Measurements from ENCODE around the gene ANKRD13C. TPM values are rescaled to one million over a fixed set of nuclear protein-coding genes. Genes with fewer than 3 reads are reported as not detected.

The ANKRD13C gene
- polyA plus RNA-seq, 1 of the 3 experiments (the other 2 are of a cell fraction) = 5.2 TPM

GRCh38 chr1:70221238-70222121 is 133.0 kb downstream of the ANKRD13C start, which contains the start of gene SRSF11:
Gene SRSF11 (plus strand): TSS chr1:70221380. CDS start chr1:70221637, 257 bp downstream.
- Histone ChIP-seq H3K9me2 (no peaks in the 10 kb centered on the region), H3K79me2 (ENCODE audit: insufficient read depth) (peaks cover 96% of the 10 kb centered on the region), H4K20me1 (ENCODE audit: insufficient read depth) (peaks cover 39% of the 10 kb centered on the region), H3F3A (replicated peaks; ENCODE audit: insufficient read depth) (peaks cover 26% of the 10 kb centered on the region), H3K4me3 (ENCODE audit: low read depth in 2 of 2, low read length in 1 of 2) (peak within 1 kb of the TSS; percentile 78 to 80), H3K36me3 (replicated peaks in 1 of 2; ENCODE audit: control insufficient read depth in 1 of 2, insufficient read depth in 2 of 2, low read length in 1 of 2) (peaks cover 37 to 38% of the 10 kb centered on the region in 2 experiments), H3K9ac (peak within 1 kb of the TSS; percentile 96), H3K27me3 (ENCODE audit: insufficient read depth) (no peaks in the 10 kb centered on the region), H3K9me3 (no peaks in the 10 kb centered on the region), H3K27ac (ENCODE audit: low read depth in 2 of 2, low read length in 1 of 2) (peak within 1 kb of the TSS; percentile 93 to 94), H2AFZ (ENCODE audit: low read depth) (peak within 1 kb of the TSS; percentile 88), H3K4me2 (peak within 1 kb of the TSS; percentile 88), H3K4me1 (ENCODE audit: control insufficient read depth in 1 of 2, insufficient read depth in 2 of 2, low read depth in 1 of 2, low read length in 1 of 2) (peaks cover 0 to 18% of the 10 kb centered on the region in 2 experiments; a peak in 3 of 4 replicates)
- peak; percentile 94 for DNase-seq
- peak in 1 of 2 experiments; percentile 58; a peak in 1 of 4 replicates for TF ChIP-seq EP300 (IDR thresholded peaks at IDR 0.05; ENCODE audit: borderline replicate concordance in 1 of 2, low read depth in 1 of 2, low read length in 1 of 2)
- TF ChIP-seq TAF1 (IDR thresholded peaks at IDR 0.05; ENCODE audit: borderline replicate concordance, low read depth, low read length) = peak; percentile 81
- 0 out of 2 replicates have a peak, but pooled peaks have one; percentile 20 for TF ChIP-seq CTCF (IDR thresholded peaks at IDR 0.05)
- no peak for TF ChIP-seq REST (IDR thresholded peaks at IDR 0.05; ENCODE audit: low read depth, low read length)
- peak; percentile 12; the same call in 1 of the 2 replicates for TF ChIP-seq YY1 (IDR thresholded peaks at IDR 0.05; ENCODE audit: low read depth)
- peak; percentile 86 for TF ChIP-seq MXI1 (IDR thresholded peaks at IDR 0.05; ENCODE audit: low read depth, low read length)
- no peak for TF ChIP-seq ELF1 (IDR thresholded peaks at IDR 0.05)
- peak; percentile 90; the same call in 1 of the 2 replicates for TF ChIP-seq SIN3A (IDR thresholded peaks at IDR 0.05; ENCODE audit: borderline replicate concordance, low read depth, low read length)
- TF ChIP-seq, protein P1, sequence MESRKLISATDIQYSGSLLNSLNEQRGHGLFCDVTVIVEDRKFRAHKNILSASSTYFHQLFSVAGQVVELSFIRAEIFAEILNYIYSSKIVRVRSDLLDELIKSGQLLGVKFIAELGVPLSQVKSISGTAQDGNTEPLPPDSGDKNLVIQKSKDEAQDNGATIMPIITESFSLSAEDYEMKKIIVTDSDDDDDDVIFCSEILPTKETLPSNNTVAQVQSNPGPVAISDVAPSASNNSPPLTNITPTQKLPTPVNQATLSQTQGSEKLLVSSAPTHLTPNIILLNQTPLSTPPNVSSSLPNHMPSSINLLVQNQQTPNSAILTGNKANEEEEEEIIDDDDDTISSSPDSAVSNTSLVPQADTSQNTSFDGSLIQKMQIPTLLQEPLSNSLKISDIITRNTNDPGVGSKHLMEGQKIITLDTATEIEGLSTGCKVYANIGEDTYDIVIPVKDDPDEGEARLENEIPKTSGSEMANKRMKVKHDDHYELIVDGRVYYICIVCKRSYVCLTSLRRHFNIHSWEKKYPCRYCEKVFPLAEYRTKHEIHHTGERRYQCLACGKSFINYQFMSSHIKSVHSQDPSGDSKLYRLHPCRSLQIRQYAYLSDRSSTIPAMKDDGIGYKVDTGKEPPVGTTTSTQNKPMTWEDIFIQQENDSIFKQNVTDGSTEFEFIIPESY (IDR thresholded peaks at IDR 0.05; ENCODE audit: borderline replicate concordance, low read depth) = peak; percentile 91
- TF ChIP-seq POLR2AphosphoS5 (IDR thresholded peaks at IDR 0.05; ENCODE audit: low read depth, low read length) = peak; percentile 94
- no peak for TF ChIP-seq MEF2A (IDR thresholded peaks at IDR 0.05; ENCODE audit: borderline replicate concordance, low read depth)
- TF ChIP-seq CHD2 (IDR thresholded peaks at IDR 0.05; ENCODE audit: low read length, partially characterized antibody) = peak; percentile 96
- peak; percentile 91 for TF ChIP-seq NRF1 (IDR thresholded peaks at IDR 0.05; ENCODE audit: low read depth, low read length)
- no peak for TF ChIP-seq GABPA (IDR thresholded peaks at IDR 0.05; ENCODE audit: low read depth)
- TF ChIP-seq MAX (IDR thresholded peaks at IDR 0.05; ENCODE audit: low read depth) = peak; percentile 91
- no peak; the same call in 1 of the 2 replicates for TF ChIP-seq GATA2 (CRISPR knock-in tag; IDR thresholded peaks at IDR 0.05)
- peak; percentile 4; the same call in 1 of the 2 replicates for TF ChIP-seq TCF12 (IDR thresholded peaks at IDR 0.05)
- TF ChIP-seq, protein P2, sequence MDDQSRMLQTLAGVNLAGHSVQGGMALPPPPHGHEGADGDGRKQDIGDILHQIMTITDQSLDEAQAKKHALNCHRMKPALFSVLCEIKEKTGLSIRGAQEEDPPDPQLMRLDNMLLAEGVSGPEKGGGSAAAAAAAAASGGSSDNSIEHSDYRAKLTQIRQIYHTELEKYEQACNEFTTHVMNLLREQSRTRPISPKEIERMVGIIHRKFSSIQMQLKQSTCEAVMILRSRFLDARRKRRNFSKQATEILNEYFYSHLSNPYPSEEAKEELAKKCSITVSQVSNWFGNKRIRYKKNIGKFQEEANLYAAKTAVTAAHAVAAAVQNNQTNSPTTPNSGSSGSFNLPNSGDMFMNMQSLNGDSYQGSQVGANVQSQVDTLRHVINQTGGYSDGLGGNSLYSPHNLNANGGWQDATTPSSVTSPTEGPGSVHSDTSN (IDR thresholded peaks at IDR 0.05) = 0 out of 2 replicates have a peak, but pooled peaks have one; percentile 17
- peak; percentile 59; the same call in 1 of the 2 replicates for TF ChIP-seq FOXJ3 (CRISPR knock-in tag; IDR thresholded peaks at IDR 0.05)
- CTCF ChIA-PET = interaction anchor here (0.9 to 1.0 kb wide), 2 partner anchors 13 to 15 kb away, joined by 3 read pairs; no protein-coding TSS in a partner anchor
- POLR2A ChIA-PET = interaction anchor here (0.6 to 2.0 kb wide), 10 partner anchors 12 to 189 kb away, joined by 3 to 16 read pairs (median 6); partner anchors contain the start of genes ANKRD13C, CTH and LRRC40
- 3% methylated on average over 26 of the region's 74 CpGs for WGBS (ENCODE audit: low lambda C conversion rate)
